ACC112 (cell line): Measurements from ENCODE around the gene COG4.

Experiments used
- H2AFZ ChIP-seq: fragments of 200-600 bp; sonication (generic); one replicate; pipeline ENCODE4 v1.6.0; 2017; ENCODE audit warnings: antibody characterized with exemption, low read length; ENCODE audit not compliant: unreplicated experiment
- H3K27ac ChIP-seq: fragments of 200-600 bp; sonication (generic); 2 replicates; pipeline ENCODE4 v1.5.1; 2014; ENCODE audit warnings: low read depth, mild to moderate bottlenecking, antibody characterized with exemption, low read length, moderate library complexity
- H3K27me3 ChIP-seq: fragments of 200-600 bp; sonication (generic); 2 replicates; pipeline ENCODE4 v1.6.1; 2014; ENCODE audit warnings: mild to moderate bottlenecking, antibody characterized with exemption, low read length, moderate library complexity, mixed read lengths; ENCODE audit not compliant: insufficient read depth
- H3K36me3 ChIP-seq: fragments of 200-600 bp; sonication (generic); 2 replicates; pipeline ENCODE4 v1.6.1; 2016; ENCODE audit warnings: mild to moderate bottlenecking, antibody characterized with exemption, low read length, moderate library complexity, mixed read lengths; ENCODE audit not compliant: insufficient read depth
- H3K4me1 ChIP-seq: fragments of 200-600 bp; sonication (generic); one replicate; pipeline ENCODE4 v1.6.1; 2016; ENCODE audit warnings: low read length, mixed read lengths; ENCODE audit not compliant: insufficient read depth, unreplicated experiment, control insufficient read depth
- H3K4me3 ChIP-seq: fragments of 200-600 bp; sonication (generic); 2 replicates; pipeline ENCODE4 v1.5.1; 2014; ENCODE audit warnings: mild to moderate bottlenecking, low read depth, low read length
- H3K79me2 ChIP-seq: fragments of 200-600 bp; sonication (generic); one replicate; pipeline ENCODE4 v1.6.0; 2016; ENCODE audit warnings: low read length; ENCODE audit not compliant: control insufficient read depth, unreplicated experiment, insufficient read depth

The COG4 gene

GRCh38 chr16:70440009-70440692, 83.2 kb downstream of the COG4 start:
- peaks cover 17% of the 10 kb centered on the region for H3K4me1 ChIP-seq
- H3K27me3 ChIP-seq: no peaks in the 10 kb centered on the region
- H3K36me3 ChIP-seq: no peaks in the 10 kb centered on the region
- H2AFZ ChIP-seq: peak overlapping the region; percentile 94
- peaks cover 33% of the 10 kb centered on the region for H3K79me2 ChIP-seq
- H3K4me3 ChIP-seq: no peak overlapping the region
- no peak overlapping the region for H3K27ac ChIP-seq

- H3K4me3 ChIP-seq: peak within 1 kb of the TSS; percentile 100
- H3K36me3 ChIP-seq: peaks cover 8% of the 10 kb centered on the region; the same call in 1 of the 2 replicates
- peaks cover 24% of the 10 kb centered on the region for H3K4me1 ChIP-seq
- peak within 1 kb of the TSS; percentile 51 for H3K27ac ChIP-seq
- peak within 1 kb of the TSS; percentile 94 for H2AFZ ChIP-seq
- H3K79me2 ChIP-seq: peaks cover 42% of the 10 kb centered on the region
- no peaks in the 10 kb centered on the region for H3K27me3 ChIP-seq
These were observed 84.1 kb downstream of the COG4 start, which contains the start of gene ST3GAL2 for GRCh38 chr16:70438969-70439862. Gene ST3GAL2 (minus strand): TSS chr16:70439100. CDS start chr16:70398530, 40,570 bp downstream.

GRCh38 chr16:70438585-70438968, 84.8 kb downstream of the COG4 start:
- H3K27ac ChIP-seq: peak overlapping the region; percentile 51; the same call in 1 of the 2 replicates
- H2AFZ ChIP-seq: peak overlapping the region; percentile 10

GRCh38 chr16:70437582-70438557, 85.5 kb downstream of the COG4 start:
- Histone ChIP-seq H3K79me2 (peaks cover 54% of the 10 kb centered on the region), H3K4me3 (peak overlapping the region; percentile 100), H3K27ac (peak overlapping the region; percentile 51), H3K4me1 (peaks cover 37% of the 10 kb centered on the region), H3K27me3 (no peaks in the 10 kb centered on the region), H3K36me3 (peaks cover 8% of the 10 kb centered on the region; the same call in 1 of the 2 replicates), H2AFZ (peak overlapping the region; percentile 10)

More at GRCh38 chr16:70438585-70438968, 84.8 kb downstream of the COG4 start:
- peak overlapping the region; percentile 100 for H3K4me3 ChIP-seq
- H3K36me3 ChIP-seq: peaks cover 8% of the 10 kb centered on the region; the same call in 1 of the 2 replicates
- peaks cover 30% of the 10 kb centered on the region for H3K4me1 ChIP-seq
- no peaks in the 10 kb centered on the region for H3K27me3 ChIP-seq
- peaks cover 48% of the 10 kb centered on the region for H3K79me2 ChIP-seq

GRCh38 chr16:70437017-70437581, 86.3 kb downstream of the COG4 start:
- Histone ChIP-seq H3K4me1 (peaks cover 42% of the 10 kb centered on the region), H2AFZ (no peak overlapping the region), H3K4me3 (peak overlapping the region; percentile 100), H3K27ac (peak overlapping the region; percentile 51), H3K36me3 (peaks cover 8% of the 10 kb centered on the region; the same call in 1 of the 2 replicates), H3K27me3 (no peaks in the 10 kb centered on the region), H3K79me2 (peaks cover 60% of the 10 kb centered on the region)

- Histone ChIP-seq H3K4me3 (no peak overlapping the region), H2AFZ (no peak overlapping the region), H3K27me3 (no peaks in the 10 kb centered on the region), H3K27ac (no peak overlapping the region), H3K4me1 (peaks cover 58% of the 10 kb centered on the region), H3K36me3 (peaks cover 8% of the 10 kb centered on the region; the same call in 1 of the 2 replicates), H3K79me2 (peaks cover 78% of the 10 kb centered on the region)
These were observed 88.7 kb downstream of the COG4 start for GRCh38 chr16:70434484-70435260.

- H2AFZ ChIP-seq: no peak overlapping the region
- no peak overlapping the region for H3K4me3 ChIP-seq
- peak overlapping the region; percentile 64 for H3K27ac ChIP-seq
- H3K27me3 ChIP-seq: no peaks in the 10 kb centered on the region
- H3K79me2 ChIP-seq: peaks cover 80% of the 10 kb centered on the region
- peaks cover 66% of the 10 kb centered on the region for H3K4me1 ChIP-seq
- peaks cover 8% of the 10 kb centered on the region; the same call in 1 of the 2 replicates for H3K36me3 ChIP-seq
These were observed 89.8 kb downstream of the COG4 start for GRCh38 chr16:70433458-70434103.

GRCh38 chr16:70432723-70433457, 90.5 kb downstream of the COG4 start:
- Histone ChIP-seq H3K79me2 (peaks cover 73% of the 10 kb centered on the region), H3K27ac (peak overlapping the region; percentile 43; the same call in 1 of the 2 replicates), H2AFZ (no peak overlapping the region), H3K36me3 (peaks cover 8% of the 10 kb centered on the region; the same call in 1 of the 2 replicates), H3K4me1 (peaks cover 73% of the 10 kb centered on the region), H3K27me3 (no peaks in the 10 kb centered on the region), H3K4me3 (no peak overlapping the region)
